GM12878 (cell line): Measurements from ENCODE around the gene PROZ. TPM values are rescaled to one million over a fixed set of nuclear protein-coding genes. Genes with fewer than 3 reads are reported as not detected.

Experiments used
- ATAC-seq: fragments of 200-7000 bp; cut with Tn5 transposase; 3 replicates; pipeline ENCODE4 v1.9.1; 2020; ENCODE audit warnings: mild to moderate bottlenecking, moderate library complexity
- BruUV-seq: library from RNA; stranded (reverse); fragments of 400-500 nt; replicated peaks from 2 replicates; lab custom pipeline; 2021; lab: Mats Ljungman, UMichigan
- CTCF ChIA-PET: fragments of 300-600 bp; sonication (Branson Sonifier 250); formaldehyde crosslinking; extraction: SDS; loops from one replicate; lab custom pipeline; 2021; ENCODE audit warnings: inconsistent platforms; lab: Yijun Ruan, JAX
- POLR2A ChIA-PET: fragments of 350-600 bp; formaldehyde crosslinking; extraction: SDS; loops from one replicate; lab custom pipeline; 2021; ENCODE audit warnings: inconsistent platforms; lab: Charles Lee
- RAD21 ChIA-PET: fragments of 300-600 bp; sonication (Branson Sonifier 250); formaldehyde crosslinking; loops from one replicate; lab custom pipeline; 2023; ENCODE audit warnings: antibody characterized with exemption; ENCODE audit not compliant: unreplicated experiment; lab: Charles Lee
- SMC1A ChIA-PET: fragments of 300-600 bp; sonication (Branson Sonifier 250); formaldehyde crosslinking; loops from one replicate; lab custom pipeline; 2023; ENCODE audit not compliant: unreplicated experiment, uncharacterized antibody; lab: Charles Lee
- DNase-seq: peaks from one replicate; pipeline ENCODE4 v3.0.0-alpha.2; 2011; ENCODE audit warnings: low read depth, low spot score
- FAIRE-seq: peaks from 3 replicates; lab custom pipeline; 2011; peaks lifted over from hg19 to GRCh38; lab: Jason Lieb, UNC
- H2AFZ ChIP-seq: 2 replicates; pipeline ENCODE4 v1.6.0; 2011; ENCODE audit warnings: low read depth, low read length, control low read depth; ENCODE audit not compliant: control insufficient read depth
- H3K27ac ChIP-seq: 2 replicates; pipeline ENCODE4 v1.5.1; 2011; ENCODE audit warnings: control low read depth; ENCODE audit not compliant: control insufficient read depth, insufficient read depth
- H3K27me3 ChIP-seq, 2 experiments: replicated peaks in 1 of 2; 2 replicates each; pipeline versions ENCODE4 v1.6.0 to v1.6.1; 2011; ENCODE audit warnings: low read length in 1 of 2; ENCODE audit not compliant: control insufficient read depth in 2 of 2, insufficient read depth in 2 of 2
- H3K36me3 ChIP-seq, 2 experiments: 2 replicates each; pipeline ENCODE4 v1.5.1; 2011; ENCODE audit warnings: low read length in 1 of 2; ENCODE audit not compliant: control insufficient read depth in 2 of 2, insufficient read depth in 2 of 2
- H3K4me1 ChIP-seq: 2 replicates; pipeline ENCODE4 v1.6.1; 2011; ENCODE audit warnings: mild to moderate bottlenecking, low read length, moderate library complexity, mixed read lengths; ENCODE audit not compliant: control insufficient read depth, insufficient read depth
- H3K4me2 ChIP-seq: 2 replicates; pipeline ENCODE4 v1.6.0; 2011; ENCODE audit warnings: control low read depth; ENCODE audit not compliant: control insufficient read depth, insufficient read depth
- H3K4me3 ChIP-seq: fragments of 200-600 bp; sonication (generic); 2 replicates; pipeline ENCODE4 v1.5.1; 2016
- H3K79me2 ChIP-seq: 2 replicates; pipeline ENCODE4 v1.6.0; 2011; ENCODE audit warnings: low read length; ENCODE audit not compliant: control insufficient read depth, insufficient read depth
- H3K9ac ChIP-seq: 2 replicates; pipeline ENCODE4 v1.8.0; 2011; ENCODE audit warnings: low read length, control low read depth, mixed read lengths; ENCODE audit not compliant: control insufficient read depth, insufficient read depth
- H3K9me3 ChIP-seq: replicated peaks from 3 replicates; pipeline ENCODE4 v1.5.1; 2011; ENCODE audit warnings: mild to moderate bottlenecking, low read length; ENCODE audit not compliant: control insufficient read depth, insufficient read depth
- H4K20me1 ChIP-seq: 2 replicates; pipeline ENCODE4 v1.6.0; 2011; ENCODE audit not compliant: control insufficient read depth, insufficient read depth
- HCFC1 ChIP-seq: fragments of 150-350 bp; IDR thresholded peaks from 2 replicates; pipeline ENCODE4 v1.6.1; 2014; ENCODE audit warnings: low read length
- JUNB ChIP-seq: IDR thresholded peaks from 2 replicates; pipeline ENCODE4 v1.6.1; 2016; ENCODE audit warnings: antibody characterized with exemption, mild to moderate bottlenecking
- MTA3 ChIP-seq: IDR thresholded peaks from 2 replicates; pipeline ENCODE4 v1.6.1; 2012; ENCODE audit warnings: low read length, inconsistent platforms, borderline replicate concordance
- MYC ChIP-seq: IDR thresholded peaks from 2 replicates; pipeline ENCODE4 v1.6.1; 2011; ENCODE audit warnings: mild to moderate bottlenecking, low read length, moderate library complexity, inconsistent platforms; ENCODE audit not compliant: insufficient read depth, insufficient replicate concordance, insufficient read length, severe bottlenecking
- POU2F2 ChIP-seq: IDR thresholded peaks from 3 replicates; pipeline ENCODE4 v1.6.1; 2011; ENCODE audit warnings: low read depth, mild to moderate bottlenecking, low read length, borderline replicate concordance
- PRDM15 ChIP-seq: fragments of 450-650 bp; formaldehyde crosslinking; IDR thresholded peaks from 2 replicates; pipeline ENCODE4 v1.4.0; 2020; ENCODE audit warnings: mild to moderate bottlenecking, moderate library complexity
- RFX5 ChIP-seq: IDR thresholded peaks from 2 replicates; pipeline ENCODE4 v1.6.1; 2011; ENCODE audit warnings: low read depth, low read length, improper control_type of control experiment
- SP1 ChIP-seq: IDR thresholded peaks from one replicate; pipeline ENCODE4 v1.6.1; 2011; ENCODE audit warnings: low read depth, low read length
- TCF3 ChIP-seq: IDR thresholded peaks from 2 replicates; pipeline ENCODE4 v1.6.1; 2012; ENCODE audit warnings: low read depth, mild to moderate bottlenecking, low read length, borderline replicate concordance; ENCODE audit not compliant: insufficient read depth
- ZBED1 ChIP-seq: IDR thresholded peaks from 2 replicates; pipeline ENCODE4 v1.6.1; 2016; ENCODE audit warnings: borderline replicate concordance
- WGBS: methylation state at CpG from one replicate; pipeline ENCODE4 v1.1.6; 2016; ENCODE audit warnings: low lambda C conversion rate; ENCODE audit not compliant: insufficient replicate concordance, insufficient coverage; ENCODE audit errors: missing lambda C conversion rate; 5-methylcytosine and 5-hydroxymethylcytosine counted together
- in situ Hi-C: fragments of 300-500 bp; cut with MboI; formaldehyde crosslinking; loops from 9 replicates; pipeline ENCODE4 v1.14.3; 2018; ENCODE audit warnings: mixed read lengths
- intact Hi-C: fragments of 100-400 bp; cut with micrococcal nuclease; formaldehyde crosslinking; loops from one replicate; pipeline ENCODE4 v1.14.2; 2022; ENCODE audit not compliant: unreplicated experiment
- polyA plus RNA-seq, 11 experiments: library from polyadenylated mRNA; depleted of rRNA in 4 of 11; unstranded in 6 of 11; stranded (reverse) in 5 of 11; fragments of >200 nt; fragmentation: Nextera tagmentation in 4 of 11; fragmentation: Illumina TruSeq in 1 of 11; extraction: Ambion mirVana in 4 of 11; extraction: Trizol in 1 of 11; gene quantifications; 1 replicate in 1 of 11; 2 replicates in 10 of 11; pipeline versions ENCODE4 v1.2.1 to v1.2.3, GENCODE V29; 2011 to 2016; ENCODE audit warnings: inconsistent platforms in 2 of 11, missing spikeins in 2 of 11, low read depth in 1 of 11
- total RNA-seq, 4 experiments: library from RNA; depleted of rRNA in 3 of 4; stranded (reverse); fragments of >200 nt in 3 of 4; fragmentation: Illumina TruSeq in 1 of 4; extraction: Trizol in 1 of 4; gene quantifications; 2 replicates each; pipeline versions ENCODE4 v1.2.1 to v1.2.3, GENCODE V29; 2013 to 2021
- TF ChIP-seq, protein P1 (sequence below): fragments of 450-650 bp; IDR thresholded peaks from 2 replicates; pipeline ENCODE4 v1.6.1; 2017; ENCODE audit warnings: mild to moderate bottlenecking, low read depth, inconsistent platforms; ENCODE audit not compliant: poor library complexity, severe bottlenecking

Gene PROZ
- total and polyA plus RNA-seq, 10 of the 15 experiments (the other 5 are each of a cell fraction or from before 2014, with no cell fraction given) = 0.07 to 0.24 (median 0.21) TPM; not detected in 7

GRCh38 chr13:113166266-113166665 lies 7.8 kb downstream of the PROZ start:
- no peaks in the 10 kb centered on the region for H3K4me1 ChIP-seq
- SMC1A ChIA-PET = no interaction called here
- H3K27me3 ChIP-seq = no peaks in the 10 kb centered on the region
- TF ChIP-seq JUNB (no peak), SP1 (no peak), MYC (no peak), ZBED1 (no peak), MTA3 (no peak), TCF3 (no peak), RFX5 (no peak), POU2F2 (no peak), HCFC1 (no peak), PRDM15 (CRISPR knock-in tag) (no peak)
- TF ChIP-seq, protein P1, sequence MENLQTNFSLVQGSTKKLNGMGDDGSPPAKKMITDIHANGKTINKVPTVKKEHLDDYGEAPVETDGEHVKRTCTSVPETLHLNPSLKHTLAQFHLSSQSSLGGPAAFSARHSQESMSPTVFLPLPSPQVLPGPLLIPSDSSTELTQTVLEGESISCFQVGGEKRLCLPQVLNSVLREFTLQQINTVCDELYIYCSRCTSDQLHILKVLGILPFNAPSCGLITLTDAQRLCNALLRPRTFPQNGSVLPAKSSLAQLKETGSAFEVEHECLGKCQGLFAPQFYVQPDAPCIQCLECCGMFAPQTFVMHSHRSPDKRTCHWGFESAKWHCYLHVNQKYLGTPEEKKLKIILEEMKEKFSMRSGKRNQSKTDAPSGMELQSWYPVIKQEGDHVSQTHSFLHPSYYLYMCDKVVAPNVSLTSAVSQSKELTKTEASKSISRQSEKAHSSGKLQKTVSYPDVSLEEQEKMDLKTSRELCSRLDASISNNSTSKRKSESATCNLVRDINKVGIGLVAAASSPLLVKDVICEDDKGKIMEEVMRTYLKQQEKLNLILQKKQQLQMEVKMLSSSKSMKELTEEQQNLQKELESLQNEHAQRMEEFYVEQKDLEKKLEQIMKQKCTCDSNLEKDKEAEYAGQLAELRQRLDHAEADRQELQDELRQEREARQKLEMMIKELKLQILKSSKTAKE = no peak
- TF ChIP-seq, all 136 proteins: peak for 0
- POLR2A ChIA-PET = no interaction called here
- in situ Hi-C loops (no loop called here), intact Hi-C loops (no loop called here)
- BruUV-seq = no TSS peak
- no peak for ATAC-seq
- RAD21 ChIA-PET = no interaction called here
- 91% methylated on average over 10 of the region's 10 CpGs for WGBS
- CTCF ChIA-PET = no interaction called here
- no peaks in the 10 kb centered on the region for H3K9me3 ChIP-seq
- H3K36me3 ChIP-seq = peaks cover 0 to 5% of the 10 kb centered on the region in 2 experiments; a peak in 3 of 4 replicates
- no peak overlapping the region for H2AFZ ChIP-seq
- H3K27ac ChIP-seq = no peak overlapping the region
- DNase-seq = no peak
- no peaks in the 10 kb centered on the region for H4K20me1 ChIP-seq
- no peak overlapping the region for H3K4me2 ChIP-seq
- no peak overlapping the region for H3K4me3 ChIP-seq
- FAIRE-seq = no peak
- H3K9ac ChIP-seq = no peak overlapping the region
- no peaks in the 10 kb centered on the region for H3K79me2 ChIP-seq
